Effector memory CD4-positive, alpha-beta T cell (primary cell): ENCODE results near the gene CNGA1.

Experiments used
- DNase-seq, 3 donors: peaks; one replicate each; pipeline ENCODE4 v3.0.0-alpha.2; 2020
- H3K27ac ChIP-seq: 2 replicates; pipeline ENCODE4 v1.7.0; 2013; ENCODE audit warnings: mild to moderate bottlenecking, low read length, moderate library complexity; ENCODE audit not compliant: insufficient read depth, poor library complexity, severe bottlenecking
- H3K27me3 ChIP-seq: replicated peaks from 2 replicates; pipeline ENCODE4 v1.7.0; 2013; ENCODE audit warnings: mild to moderate bottlenecking, low read length; ENCODE audit not compliant: insufficient read depth, control insufficient read depth, poor library complexity, severe bottlenecking
- H3K36me3 ChIP-seq: 2 replicates; pipeline ENCODE4 v1.7.0; 2013; ENCODE audit warnings: mild to moderate bottlenecking, low read length, moderate library complexity; ENCODE audit not compliant: control insufficient read depth, insufficient read depth
- H3K4me1 ChIP-seq: 2 replicates; pipeline ENCODE4 v1.7.0; 2013; ENCODE audit warnings: low read length, mild to moderate bottlenecking; ENCODE audit not compliant: control insufficient read depth, insufficient read depth, poor library complexity, severe bottlenecking
- H3K4me3 ChIP-seq: 2 replicates; pipeline ENCODE4 v1.7.0; 2013; ENCODE audit warnings: low read length, low read depth, mild to moderate bottlenecking; ENCODE audit not compliant: insufficient read depth, poor library complexity, severe bottlenecking
- H3K9me3 ChIP-seq: 2 replicates; pipeline ENCODE4 v1.7.0; 2013; ENCODE audit warnings: mild to moderate bottlenecking, low read length, moderate library complexity; ENCODE audit not compliant: control insufficient read depth

The CNGA1 gene

GRCh38 chr4:48032721-48033120, 16.2 kb upstream of the CNGA1 start:
- H3K27ac ChIP-seq: no peak overlapping the region
- H3K9me3 ChIP-seq: no peaks in the 10 kb centered on the region
- H3K4me3 ChIP-seq: no peak overlapping the region
- no peaks in the 10 kb centered on the region for H3K27me3 ChIP-seq
- no peaks in the 10 kb centered on the region for H3K4me1 ChIP-seq
- DNase-seq: no peak
- H3K36me3 ChIP-seq: no peaks in the 10 kb centered on the region

GRCh38 chr4:48031802-48032525, 15.5 kb upstream of the CNGA1 start:
- no peak for DNase-seq
- Histone ChIP-seq H3K9me3 (no peaks in the 10 kb centered on the region), H3K36me3 (no peaks in the 10 kb centered on the region), H3K4me3 (no peak overlapping the region), H3K27ac (no peak overlapping the region), H3K4me1 (no peaks in the 10 kb centered on the region), H3K27me3 (no peaks in the 10 kb centered on the region)

- H3K4me3 ChIP-seq: no peak overlapping the region
- H3K36me3 ChIP-seq: no peaks in the 10 kb centered on the region
- H3K27me3 ChIP-seq: no peaks in the 10 kb centered on the region
- H3K4me1 ChIP-seq: no peaks in the 10 kb centered on the region
- H3K9me3 ChIP-seq: no peaks in the 10 kb centered on the region
- no peak for DNase-seq
- no peak overlapping the region for H3K27ac ChIP-seq
These were observed 14.0 kb upstream of the CNGA1 start for GRCh38 chr4:48030470-48030869.

- no peaks in the 10 kb centered on the region for H3K36me3 ChIP-seq
- DNase-seq: no peak
- no peak overlapping the region for H3K4me3 ChIP-seq
- no peak overlapping the region for H3K27ac ChIP-seq
- H3K27me3 ChIP-seq: no peaks in the 10 kb centered on the region
- no peaks in the 10 kb centered on the region for H3K9me3 ChIP-seq
- no peaks in the 10 kb centered on the region for H3K4me1 ChIP-seq
These were observed 12.2 kb upstream of the CNGA1 start for GRCh38 chr4:48028696-48029095.

GRCh38 chr4:48027653-48028052, 11.2 kb upstream of the CNGA1 start:
- Histone ChIP-seq H3K4me3 (no peak overlapping the region), H3K9me3 (no peaks in the 10 kb centered on the region), H3K36me3 (no peaks in the 10 kb centered on the region), H3K27me3 (no peaks in the 10 kb centered on the region), H3K4me1 (no peaks in the 10 kb centered on the region), H3K27ac (no peak overlapping the region)
- no peak for DNase-seq

GRCh38 chr4:48025005-48025404, 8.5 kb upstream of the CNGA1 start:
- H3K27me3 ChIP-seq: no peaks in the 10 kb centered on the region
- no peaks in the 10 kb centered on the region for H3K4me1 ChIP-seq
- no peak overlapping the region for H3K27ac ChIP-seq
- H3K36me3 ChIP-seq: no peaks in the 10 kb centered on the region
- no peak for DNase-seq
- H3K4me3 ChIP-seq: no peak overlapping the region
- no peaks in the 10 kb centered on the region for H3K9me3 ChIP-seq

GRCh38 chr4:48024522-48024921, 8.0 kb upstream of the CNGA1 start:
- no peak for DNase-seq
- Histone ChIP-seq H3K27ac (no peak overlapping the region), H3K36me3 (no peaks in the 10 kb centered on the region), H3K9me3 (no peaks in the 10 kb centered on the region), H3K4me3 (no peak overlapping the region), H3K27me3 (no peaks in the 10 kb centered on the region), H3K4me1 (no peaks in the 10 kb centered on the region)

- Histone ChIP-seq H3K27ac (no peak overlapping the region), H3K4me3 (no peak overlapping the region), H3K9me3 (no peaks in the 10 kb centered on the region), H3K27me3 (no peaks in the 10 kb centered on the region), H3K36me3 (no peaks in the 10 kb centered on the region), H3K4me1 (peaks cover 2% of the 10 kb centered on the region)
- no peak for DNase-seq
These were observed 5.8 kb upstream of the CNGA1 start for GRCh38 chr4:48022192-48022799.

GRCh38 chr4:48021100-48021499, 4.6 kb upstream of the CNGA1 start:
- no peak for DNase-seq
- no peaks in the 10 kb centered on the region for H3K27me3 ChIP-seq
- H3K27ac ChIP-seq: no peak overlapping the region
- H3K4me3 ChIP-seq: no peak overlapping the region
- H3K4me1 ChIP-seq: peaks cover 9% of the 10 kb centered on the region
- no peaks in the 10 kb centered on the region for H3K9me3 ChIP-seq
- no peaks in the 10 kb centered on the region for H3K36me3 ChIP-seq

- Histone ChIP-seq H3K4me3 (no peak overlapping the region), H3K9me3 (no peaks in the 10 kb centered on the region), H3K36me3 (no peaks in the 10 kb centered on the region), H3K4me1 (peaks cover 13% of the 10 kb centered on the region), H3K27me3 (no peaks in the 10 kb centered on the region), H3K27ac (no peak overlapping the region)
- no peak for DNase-seq
These were observed 1.6 kb upstream of the CNGA1 start for GRCh38 chr4:48018112-48018511.
